K562 (cell line): ENCODE measurements around the gene COX6A1. TPM values are rescaled to one million over a fixed set of nuclear protein-coding genes. Genes with fewer than 3 reads are reported as not detected.

Experiments used
- C11orf30 ChIP-seq: fragments of 450-650 bp; IDR thresholded peaks from 2 replicates; pipeline ENCODE4 v1.6.1; 2016; ENCODE audit warnings: low read depth, mild to moderate bottlenecking
- CBFA2T3 ChIP-seq: fragments of 450-650 bp; IDR thresholded peaks from 2 replicates; pipeline ENCODE4 v1.6.1; 2017
- E2F3 ChIP-seq: fragments of 250-450 bp; sonication (Bioruptor Pico); IDR thresholded peaks from 2 replicates; pipeline ENCODE4 v1.4.0; 2020; ENCODE audit warnings: mild to moderate bottlenecking
- EHMT2 ChIP-seq: fragments of 450-650 bp; IDR thresholded peaks from 2 replicates; pipeline ENCODE4 v1.6.1; 2018; ENCODE audit warnings: antibody characterized with exemption
- FOXJ2 ChIP-seq: fragments of 200-800 bp; sonication (Bioruptor generic); IDR thresholded peaks from 2 replicates; pipeline ENCODE4 v1.6.1; 2016; ENCODE audit warnings: missing genetic modification characterization, missing compliant biosample characterization
- GATAD2A ChIP-seq: fragments of 450-650 bp; IDR thresholded peaks from 2 replicates; pipeline ENCODE4 v1.6.1; 2017
- HMBOX1 ChIP-seq: sonication (generic); IDR thresholded peaks from 2 replicates; pipeline ENCODE4 v1.6.1; 2016
- ILF3 ChIP-seq: fragments of 450-650 bp; IDR thresholded peaks from 2 replicates; pipeline ENCODE4 v1.6.1; 2018; ENCODE audit warnings: antibody characterized with exemption, mild to moderate bottlenecking, moderate library complexity, borderline replicate concordance
- L3MBTL2 ChIP-seq: fragments of 450-650 bp; IDR thresholded peaks from 2 replicates; pipeline ENCODE4 v1.6.1; 2016; ENCODE audit warnings: mild to moderate bottlenecking, moderate library complexity
- MEIS2 ChIP-seq: fragments of 450-650 bp; IDR thresholded peaks from 2 replicates; pipeline ENCODE4 v1.6.1; 2014; ENCODE audit warnings: mild to moderate bottlenecking; ENCODE audit not compliant: partially characterized antibody
- NCOR1 ChIP-seq: fragments of 450-650 bp; IDR thresholded peaks from 2 replicates; pipeline ENCODE4 v1.6.1; 2016; ENCODE audit warnings: mild to moderate bottlenecking, moderate library complexity
- PRDM10 ChIP-seq: fragments of 450-650 bp; IDR thresholded peaks from 2 replicates; pipeline ENCODE4 v1.6.1; 2018; ENCODE audit not compliant: partially characterized antibody
- PYGO2 ChIP-seq: fragments of 450-650 bp; IDR thresholded peaks from 2 replicates; pipeline ENCODE4 v1.6.1; 2016; ENCODE audit warnings: mild to moderate bottlenecking, missing genetic modification characterization, moderate library complexity, missing compliant biosample characterization
- RB1 ChIP-seq: fragments of 450-650 bp; IDR thresholded peaks from 2 replicates; pipeline ENCODE4 v1.6.1; 2017; ENCODE audit warnings: low read depth, mild to moderate bottlenecking
- SMC3 ChIP-seq: conservative IDR thresholded peaks from 2 replicates; pipeline ENCODE4 v1.6.1; 2011; ENCODE audit warnings: low read depth, low read length, improper control_type of control experiment; ENCODE audit not compliant: insufficient read depth
- SUPT5H ChIP-seq: fragments of 450-650 bp; IDR thresholded peaks from 2 replicates; pipeline ENCODE4 v1.6.1; 2016
- THRAP3 ChIP-seq: fragments of 450-650 bp; IDR thresholded peaks from 2 replicates; pipeline ENCODE4 v1.6.1; 2016; ENCODE audit warnings: mild to moderate bottlenecking, inconsistent platforms, borderline replicate concordance
- TSHZ1 ChIP-seq: fragments of 250-450 bp; sonication (Bioruptor Pico); IDR thresholded peaks from 2 replicates; pipeline ENCODE4 v1.4.0; 2020; ENCODE audit warnings: mild to moderate bottlenecking, moderate library complexity
- ZC3H8 ChIP-seq: fragments of 450-650 bp; IDR thresholded peaks from 2 replicates; pipeline ENCODE4 v1.6.1; 2017
- ZKSCAN8 ChIP-seq: fragments of 200-800 bp; sonication (Bioruptor generic); IDR thresholded peaks from 2 replicates; pipeline ENCODE4 v1.6.1; 2016; ENCODE audit warnings: missing genetic modification characterization, missing compliant biosample characterization
- ZNF134 ChIP-seq: fragments of 250-450 bp; sonication (Bioruptor Pico); conservative IDR thresholded peaks from 2 replicates; pipeline ENCODE4 v1.4.0; 2020
- ZZZ3 ChIP-seq: fragments of 450-650 bp; IDR thresholded peaks from 2 replicates; pipeline ENCODE4 v1.6.1; 2016; ENCODE audit warnings: antibody characterized with exemption, mild to moderate bottlenecking, moderate library complexity
- polyA plus RNA-seq, 8 experiments: library from polyadenylated mRNA; depleted of rRNA in 4 of 8; stranded (reverse) in 5 of 8; unstranded in 3 of 8; fragments of >200 nt; fragmentation: Nextera tagmentation in 2 of 8; fragmentation: Illumina TruSeq in 1 of 8; extraction: Ambion mirVana in 2 of 8; extraction: Trizol in 1 of 8; gene quantifications; 2 replicates each; pipeline versions ENCODE4 v1.2.1 to v1.2.3, GENCODE V29; 2011 to 2014; ENCODE audit warnings: inconsistent platforms in 1 of 8, missing spikeins in 1 of 8
- total RNA-seq, 7 experiments: library from RNA; depleted of rRNA in 6 of 7; stranded (reverse); fragments of >200 nt in 6 of 7; fragmentation: Illumina TruSeq in 2 of 7; extraction: Trizol in 2 of 7; gene quantifications; 2 replicates each; pipeline versions ENCODE4 v1.2.1 to v1.2.3, GENCODE V29; 2011 to 2021; ENCODE audit warnings: low replicate concordance in 1 of 7

COX6A1 gene
- total and polyA plus RNA-seq, 9 of the 15 experiments (the other 6 are each of a cell fraction or from before 2014, with no cell fraction given): 414 to 4,142 (median 931) TPM

- TF ChIP-seq ZZZ3 (no peak), PYGO2 (tag) (no peak), E2F3 (no peak; the same call in 1 of the 2 replicates), SMC3 (0 out of 2 replicates have a peak, but pooled peaks have one; percentile 9), ZNF134 (CRISPR knock-in tag) (no peak), MEIS2 (no peak), THRAP3 (no peak; the same call in 1 of the 2 replicates), L3MBTL2 (peak; percentile 57), GATAD2A (no peak), CBFA2T3 (peak; percentile 11; the same call in 1 of the 2 replicates), SUPT5H (peak; percentile 96), FOXJ2 (tag) (no peak), NCOR1 (no peak), ZC3H8 (0 out of 2 replicates have a peak, but pooled peaks have one; percentile 65), C11orf30 (peak; percentile 100), ZKSCAN8 (CRISPR knock-in tag) (no peak), HMBOX1 (peak; percentile 12; the same call in 1 of the 2 replicates), ILF3 (no peak), TSHZ1 (CRISPR knock-in tag) (no peak), RB1 (peak; percentile 93), EHMT2 (no peak), PRDM10 (peak; percentile 37)
Measured at GRCh38 chr12:120445911-120446843, 8.3 kb downstream of the COX6A1 start, which contains the start of the genes GATC and TRIAP1 (continued).
